Spleen (tissue), 11 donors: ENCODE results near the gene NACAD. TPM values are rescaled to one million over a fixed set of nuclear protein-coding genes. Genes with fewer than 3 reads are reported as not detected.
A peak's percentile ranks its signal among the peaks of the same experiment; 100 is the strongest.

Experiments used
- DNase-seq: peaks from one replicate; pipeline ENCODE4 v3.0.0-alpha.2; 2020
- H3K27ac ChIP-seq, 8 donors: fragments of 200-600 bp; sonication (generic) in 7 of 8; 1 replicate in 4 of 8; 2 replicates in 4 of 8; pipeline versions ENCODE4 v1.5.0 to v1.8.0; 2016 to 2021; ENCODE audit warnings: inconsistent platforms in 4 of 8, mild to moderate bottlenecking in 4 of 8, moderate library complexity in 1 of 8
- H3K27me3 ChIP-seq, 7 donors: fragments of 200-600 bp; sonication (generic) in 6 of 7; replicated peaks in 1 of 7; 1 replicate in 4 of 7; 2 replicates in 3 of 7; pipeline versions ENCODE4 v1.5.0 to v1.8.0; 2016 to 2021; ENCODE audit warnings: inconsistent platforms in 3 of 7, mild to moderate bottlenecking in 1 of 7
- H3K36me3 ChIP-seq, 6 donors: fragments of 200-600 bp; sonication (generic) in 5 of 6; 1 replicate in 4 of 6; 2 replicates in 2 of 6; pipeline versions ENCODE4 v1.5.0 to v1.8.0; 2016 to 2021; ENCODE audit warnings: inconsistent platforms in 2 of 6
- H3K4me1 ChIP-seq, 6 donors: fragments of 200-600 bp; sonication (generic) in 5 of 6; 1 replicate in 3 of 6; 2 replicates in 3 of 6; pipeline versions ENCODE4 v1.5.0 to v1.8.0; 2016 to 2021; ENCODE audit warnings: inconsistent platforms in 3 of 6
- H3K4me3 ChIP-seq, 8 donors: fragments of 200-600 bp; sonication (generic) in 7 of 8; 1 replicate in 4 of 8; 2 replicates in 4 of 8; pipeline versions ENCODE4 v1.5.0 to v1.8.0; 2016 to 2021; ENCODE audit warnings: inconsistent platforms in 4 of 8, mild to moderate bottlenecking in 4 of 8, moderate library complexity in 2 of 8
- H3K9me3 ChIP-seq, 8 donors: fragments of 200-600 bp; sonication (generic) in 7 of 8; 1 replicate in 4 of 8; 2 replicates in 4 of 8; pipeline versions ENCODE4 v1.5.0 to v1.8.0; 2016 to 2021; ENCODE audit warnings: inconsistent platforms in 4 of 8
- POLR2A ChIP-seq, 3 donors: fragments of 450-650 bp; IDR thresholded peaks; one replicate each; pipeline ENCODE4 v1.5.1; 2017; ENCODE audit warnings: antibody characterized with exemption in 3 of 3, mild to moderate bottlenecking in 1 of 3
- POLR2AphosphoS5 ChIP-seq, 3 donors: sonication (generic); formaldehyde crosslinking; IDR thresholded peaks; one replicate each; pipeline ENCODE4 v1.5.1; 2017; ENCODE audit warnings: antibody characterized with exemption in 3 of 3
- WGBS, 5 donors: extraction: QIAGEN DNeasy Blood & Tissue Kit in 3 of 5; methylation state at CpG; one replicate each; pipeline versions ENCODE4 v1.1.5 to v1.1.7; 2013 to 2018; 5-methylcytosine and 5-hydroxymethylcytosine counted together
- intact Hi-C: fragments of 100-400 bp; cut with DNase I; formaldehyde crosslinking; loops from one replicate; pipeline ENCODE4 v1.15.0; 2023; ENCODE audit warnings: low total_unique reads
- polyA plus RNA-seq, 3 donors: library from polyadenylated mRNA; stranded (reverse); fragments of 200-250 nt; gene quantifications; one replicate each; pipeline ENCODE4 v1.2.1, GENCODE V29; 2013
- total RNA-seq, 7 donors: library from RNA; depleted of rRNA in 3 of 7; stranded (reverse); fragments of >200 nt in 3 of 7; fragmentation: NEBNext Ultra II Directional in 4 of 7; extraction: Animal tissue kit (Norgen Biotek cat#: 25700) in 4 of 7; gene quantifications; one replicate each; pipeline versions ENCODE4 v1.1.0 to v1.2.1, GENCODE V29; 2016 to 2021
- TF ChIP-seq, protein P1 (sequence below), 11 experiments: fragments of 200-600 bp in 7 of 11; fragments of 450-650 bp in 4 of 11; sonication (generic) in 4 of 11; IDR thresholded peaks in 8 of 11; conservative IDR thresholded peaks in 3 of 11; 1 replicate in 7 of 11; 2 replicates in 4 of 11; pipeline versions ENCODE4 v1.4.0 to v1.8.0; 2016 to 2021; ENCODE audit warnings: antibody characterized with exemption in 11 of 11, inconsistent platforms in 4 of 11, mild to moderate bottlenecking in 1 of 11
- donor health status: healthy with polysubstance abuse.
- donor health status: DM: no; HTN: no; CAD: no; lungs with moderate emphysema.
- donor health status: DM: no; HTN: no; CAD: no.
- donor health status: Bipolar disorder and iron deficiency.
- donor health status: healthy.
- donor health status: DM: no; HTN: no; CAD: no.
- donor health status: DM: yes; HTN: yes; CAD: no.

The NACAD gene
- total and polyA plus RNA-seq, 10 donors: 0.30 to 6.2 (median 1.7) TPM

DNA sequence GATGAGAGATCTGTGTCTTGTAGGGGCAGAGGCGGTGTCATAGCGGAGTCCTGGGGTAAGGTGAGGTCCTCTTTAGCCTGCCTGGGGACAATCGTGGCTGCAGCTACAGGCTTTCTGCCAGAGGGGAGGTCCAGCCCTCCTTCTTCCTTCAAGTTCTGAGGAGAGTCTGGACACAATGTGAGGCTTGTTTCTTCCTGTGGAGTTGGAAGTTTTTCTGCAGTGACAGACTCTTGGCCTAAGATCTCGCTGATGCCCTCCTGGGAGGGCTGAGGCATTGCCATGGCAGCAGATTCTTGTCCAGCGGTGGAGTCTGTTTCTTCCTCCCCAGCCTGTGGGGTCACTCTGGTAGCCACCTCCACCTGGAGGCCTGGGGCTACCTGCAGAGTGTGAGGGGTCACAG is 4.4 kb downstream of the NACAD start:
- Histone ChIP-seq H3K4me3 (no peak overlapping the region), H3K36me3 (no peaks in the 10 kb centered on the region), H3K9me3 (no peaks in the 10 kb centered on the region), H3K4me1 (peaks cover 0 to 34% (median 18%) of the 10 kb centered on the region in 6 donors), H3K27me3 (peaks cover 0 to 17% (median 9%) of the 10 kb centered on the region in 7 donors), H3K27ac (no peak overlapping the region)
- intact Hi-C loops: no loop called here
- 72 to 95% (median 83%) methylated on average over 3 to 5 of the region's 5 CpGs for WGBS, 5 donors
- peak; percentile 29 for DNase-seq
- TF ChIP-seq POLR2A (IDR thresholded peaks at IDR 0.05): no peak
- TF ChIP-seq POLR2AphosphoS5 (IDR thresholded peaks at IDR 0.05): no peak
- TF ChIP-seq, protein P1, sequence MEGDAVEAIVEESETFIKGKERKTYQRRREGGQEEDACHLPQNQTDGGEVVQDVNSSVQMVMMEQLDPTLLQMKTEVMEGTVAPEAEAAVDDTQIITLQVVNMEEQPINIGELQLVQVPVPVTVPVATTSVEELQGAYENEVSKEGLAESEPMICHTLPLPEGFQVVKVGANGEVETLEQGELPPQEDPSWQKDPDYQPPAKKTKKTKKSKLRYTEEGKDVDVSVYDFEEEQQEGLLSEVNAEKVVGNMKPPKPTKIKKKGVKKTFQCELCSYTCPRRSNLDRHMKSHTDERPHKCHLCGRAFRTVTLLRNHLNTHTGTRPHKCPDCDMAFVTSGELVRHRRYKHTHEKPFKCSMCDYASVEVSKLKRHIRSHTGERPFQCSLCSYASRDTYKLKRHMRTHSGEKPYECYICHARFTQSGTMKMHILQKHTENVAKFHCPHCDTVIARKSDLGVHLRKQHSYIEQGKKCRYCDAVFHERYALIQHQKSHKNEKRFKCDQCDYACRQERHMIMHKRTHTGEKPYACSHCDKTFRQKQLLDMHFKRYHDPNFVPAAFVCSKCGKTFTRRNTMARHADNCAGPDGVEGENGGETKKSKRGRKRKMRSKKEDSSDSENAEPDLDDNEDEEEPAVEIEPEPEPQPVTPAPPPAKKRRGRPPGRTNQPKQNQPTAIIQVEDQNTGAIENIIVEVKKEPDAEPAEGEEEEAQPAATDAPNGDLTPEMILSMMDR (IDR thresholded peaks at IDR 0.05 in 8 of 11, conservative IDR thresholded peaks at IDR 0.05 in 3 of 11): no peak

- 70 to 88% (median 78%) methylated on average over 8 to 10 of the region's 10 CpGs for WGBS, 5 donors
- no peak for DNase-seq
- no peaks in the 10 kb centered on the region for H3K9me3 ChIP-seq
- intact Hi-C loops: no loop called here
- H3K4me3 ChIP-seq: no peak overlapping the region
- peak overlapping the region in 2 of 8 donors; percentile 5 to 33 for H3K27ac ChIP-seq
- H3K27me3 ChIP-seq: peaks cover 0 to 2% (median 0%) of the 10 kb centered on the region in 7 donors
- no peak for TF ChIP-seq POLR2A (IDR thresholded peaks at IDR 0.05)
- TF ChIP-seq POLR2AphosphoS5 (IDR thresholded peaks at IDR 0.05): peak in 1 of 3 donors; percentile 9
- TF ChIP-seq, protein P1 (IDR thresholded peaks at IDR 0.05 in 8 of 11, conservative IDR thresholded peaks at IDR 0.05 in 3 of 11): no peak
- H3K36me3 ChIP-seq: peaks cover 0 to 2% (median under 1%) of the 10 kb centered on the region in 6 donors
- peaks cover 0 to 20% (median 5%) of the 10 kb centered on the region in 6 donors for H3K4me1 ChIP-seq
These were observed 5.9 kb downstream of the NACAD start for GRCh38 chr7:45082831-45083331.

GRCh38 chr7:45082031-45082830 is 6.5 kb downstream of the NACAD start:
- H3K27ac ChIP-seq: peak overlapping the region in 2 of 8 donors; percentile 22 to 33
- TF ChIP-seq POLR2AphosphoS5 (IDR thresholded peaks at IDR 0.05) (no peak), POLR2A (IDR thresholded peaks at IDR 0.05) (no peak)
- TF ChIP-seq, protein P1 (IDR thresholded peaks at IDR 0.05 in 8 of 11, conservative IDR thresholded peaks at IDR 0.05 in 3 of 11): no peak
- no peak overlapping the region for H3K4me3 ChIP-seq
- no peak for DNase-seq
- 65 to 76% (median 73%) methylated on average over 5 to 18 of the region's 18 CpGs for WGBS, 5 donors
- H3K36me3 ChIP-seq: peaks cover 0 to 8% (median 7%) of the 10 kb centered on the region in 6 donors
- no peaks in the 10 kb centered on the region for H3K9me3 ChIP-seq
- intact Hi-C loops: no loop called here
- H3K4me1 ChIP-seq: peaks cover 0 to 18% (median 5%) of the 10 kb centered on the region in 6 donors
- H3K27me3 ChIP-seq: no peaks in the 10 kb centered on the region

DNA sequence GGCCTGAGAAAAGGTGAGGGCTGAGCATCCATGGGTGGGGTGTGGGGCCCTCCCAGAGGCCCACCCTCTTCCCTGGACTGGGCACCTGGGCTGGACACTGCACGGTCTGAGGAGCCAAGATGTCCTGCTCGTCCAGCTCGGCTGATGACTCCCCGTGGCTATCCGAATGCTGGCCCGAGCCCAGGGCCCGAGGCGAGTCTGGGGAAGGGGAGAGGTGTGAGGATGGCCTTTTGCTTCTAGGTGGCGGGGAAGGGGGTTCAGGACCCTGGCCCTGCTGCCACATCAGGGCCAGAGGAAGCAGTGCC is 7.1 kb downstream of the NACAD start:
- H3K4me1 ChIP-seq: peaks cover 0 to 18% (median 5%) of the 10 kb centered on the region in 6 donors
- WGBS, 5 donors: 90 to 98% (median 94%) methylated on average over 7 to 9 of the region's 9 CpGs
- TF ChIP-seq, protein P1 (IDR thresholded peaks at IDR 0.05 in 8 of 11, conservative IDR thresholded peaks at IDR 0.05 in 3 of 11): no peak
- TF ChIP-seq POLR2A (IDR thresholded peaks at IDR 0.05) (no peak), POLR2AphosphoS5 (IDR thresholded peaks at IDR 0.05) (no peak)
- intact Hi-C loops: no loop called here
- no peaks in the 10 kb centered on the region for H3K27me3 ChIP-seq
- H3K4me3 ChIP-seq: no peak overlapping the region
- peaks cover 0 to 15% (median 13%) of the 10 kb centered on the region in 6 donors for H3K36me3 ChIP-seq
- H3K27ac ChIP-seq: no peak overlapping the region
- H3K9me3 ChIP-seq: no peaks in the 10 kb centered on the region
- DNase-seq: no peak
